WTC11 (cell line): ENCODE data around the gene PLA2G4E.

ENCODE experiments used
- CREM ChIP-seq: sonication (generic); formaldehyde crosslinking; IDR thresholded peaks from 2 replicates; pipeline ENCODE4 v1.8.1; 2022; ENCODE audit warnings: mild to moderate bottlenecking, missing genetic modification reagents, moderate library complexity
- FOXJ3 ChIP-seq: sonication (generic); formaldehyde crosslinking; IDR thresholded peaks from 2 replicates; pipeline ENCODE4 v1.9.0; 2021; ENCODE audit warnings: missing genetic modification reagents, mild to moderate bottlenecking, borderline replicate concordance
- FOXK1 ChIP-seq: sonication (generic); formaldehyde crosslinking; IDR thresholded peaks from 2 replicates; pipeline ENCODE4 v1.8.0; 2022; ENCODE audit warnings: mild to moderate bottlenecking, moderate library complexity, missing genetic modification reagents
- NR1H2 ChIP-seq: sonication (generic); formaldehyde crosslinking; IDR thresholded peaks from 2 replicates; pipeline ENCODE4 v1.9.0; 2021; ENCODE audit warnings: mild to moderate bottlenecking, moderate library complexity, missing genetic modification reagents
- NR2C2 ChIP-seq: sonication (generic); formaldehyde crosslinking; IDR thresholded peaks from 2 replicates; pipeline ENCODE4 v1.8.0; 2022; ENCODE audit warnings: mild to moderate bottlenecking, missing genetic modification reagents
- RORB ChIP-seq: fragments of 250-450 bp; sonication (Bioruptor Pico); IDR thresholded peaks from 2 replicates; pipeline ENCODE4 v1.9.0; 2021; ENCODE audit warnings: mild to moderate bottlenecking
- ZNF121 ChIP-seq: sonication (generic); formaldehyde crosslinking; IDR thresholded peaks from 2 replicates; pipeline ENCODE4 v1.8.0; 2023; ENCODE audit warnings: missing genetic modification reagents
- ZNF263 ChIP-seq: sonication (generic); formaldehyde crosslinking; IDR thresholded peaks from 2 replicates; pipeline ENCODE4 v1.8.1; 2022; ENCODE audit warnings: low read depth, mild to moderate bottlenecking, moderate library complexity, missing genetic modification reagents
- TF ChIP-seq, protein P1 (sequence below): fragments of 200-600 bp; IDR thresholded peaks from 2 replicates; pipeline ENCODE4 v1.8.0; 2022; ENCODE audit warnings: antibody characterized with exemption
- TF ChIP-seq, protein P2 (sequence below): sonication (generic); formaldehyde crosslinking; IDR thresholded peaks from 2 replicates; pipeline ENCODE4 v1.8.1; 2023; ENCODE audit warnings: mild to moderate bottlenecking, missing genetic modification reagents, moderate library complexity
- TF ChIP-seq, protein P3 (sequence below): sonication (generic); formaldehyde crosslinking; IDR thresholded peaks from 2 replicates; pipeline ENCODE4 v1.8.1; 2022; ENCODE audit warnings: missing genetic modification reagents, borderline replicate concordance
- TF ChIP-seq, protein P4 (sequence below): sonication (generic); formaldehyde crosslinking; IDR thresholded peaks from 2 replicates; pipeline ENCODE4 v1.8.0; 2022; ENCODE audit warnings: mild to moderate bottlenecking, missing genetic modification reagents
- TF ChIP-seq, protein P5 (sequence below): sonication (generic); formaldehyde crosslinking; IDR thresholded peaks from 2 replicates; pipeline ENCODE4 v1.8.0; 2022; ENCODE audit warnings: mild to moderate bottlenecking, missing genetic modification reagents
- TF ChIP-seq, protein P6 (sequence below): sonication (generic); formaldehyde crosslinking; conservative IDR thresholded peaks from 2 replicates; pipeline ENCODE4 v1.8.1; 2022; ENCODE audit warnings: mild to moderate bottlenecking, missing genetic modification reagents

DNA sequence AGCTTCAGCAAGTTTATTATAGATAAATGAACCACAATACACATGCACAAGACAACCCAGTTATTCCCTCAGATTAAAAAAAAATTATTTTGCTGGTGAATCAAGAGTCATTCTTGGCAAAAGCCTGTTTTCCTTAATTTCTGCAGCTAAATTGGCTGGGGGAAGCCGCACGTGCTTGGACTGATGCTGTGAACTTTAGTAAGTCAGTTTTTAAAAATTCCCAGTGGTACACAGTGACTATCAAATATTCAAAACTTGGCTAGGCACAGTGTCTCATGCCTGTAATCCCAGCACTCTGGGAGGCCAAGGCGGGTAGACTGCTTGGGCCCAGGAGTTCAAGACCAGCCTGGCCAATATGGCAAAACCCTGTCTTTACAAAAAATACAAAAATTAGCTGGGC is 72.4 kb downstream of the PLA2G4E start:
- TF ChIP-seq NR2C2 (CRISPR knock-in tag) (no peak), FOXJ3 (CRISPR knock-in tag) (no peak), ZNF263 (no peak), CREM (CRISPR knock-in tag) (no peak), NR1H2 (CRISPR knock-in tag) (no peak), FOXK1 (CRISPR knock-in tag) (no peak), ZNF121 (CRISPR knock-in tag) (no peak), RORB (CRISPR knock-in tag) (no peak)
- TF ChIP-seq, protein P1, sequence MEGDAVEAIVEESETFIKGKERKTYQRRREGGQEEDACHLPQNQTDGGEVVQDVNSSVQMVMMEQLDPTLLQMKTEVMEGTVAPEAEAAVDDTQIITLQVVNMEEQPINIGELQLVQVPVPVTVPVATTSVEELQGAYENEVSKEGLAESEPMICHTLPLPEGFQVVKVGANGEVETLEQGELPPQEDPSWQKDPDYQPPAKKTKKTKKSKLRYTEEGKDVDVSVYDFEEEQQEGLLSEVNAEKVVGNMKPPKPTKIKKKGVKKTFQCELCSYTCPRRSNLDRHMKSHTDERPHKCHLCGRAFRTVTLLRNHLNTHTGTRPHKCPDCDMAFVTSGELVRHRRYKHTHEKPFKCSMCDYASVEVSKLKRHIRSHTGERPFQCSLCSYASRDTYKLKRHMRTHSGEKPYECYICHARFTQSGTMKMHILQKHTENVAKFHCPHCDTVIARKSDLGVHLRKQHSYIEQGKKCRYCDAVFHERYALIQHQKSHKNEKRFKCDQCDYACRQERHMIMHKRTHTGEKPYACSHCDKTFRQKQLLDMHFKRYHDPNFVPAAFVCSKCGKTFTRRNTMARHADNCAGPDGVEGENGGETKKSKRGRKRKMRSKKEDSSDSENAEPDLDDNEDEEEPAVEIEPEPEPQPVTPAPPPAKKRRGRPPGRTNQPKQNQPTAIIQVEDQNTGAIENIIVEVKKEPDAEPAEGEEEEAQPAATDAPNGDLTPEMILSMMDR: no peak
- TF ChIP-seq, protein P2, sequence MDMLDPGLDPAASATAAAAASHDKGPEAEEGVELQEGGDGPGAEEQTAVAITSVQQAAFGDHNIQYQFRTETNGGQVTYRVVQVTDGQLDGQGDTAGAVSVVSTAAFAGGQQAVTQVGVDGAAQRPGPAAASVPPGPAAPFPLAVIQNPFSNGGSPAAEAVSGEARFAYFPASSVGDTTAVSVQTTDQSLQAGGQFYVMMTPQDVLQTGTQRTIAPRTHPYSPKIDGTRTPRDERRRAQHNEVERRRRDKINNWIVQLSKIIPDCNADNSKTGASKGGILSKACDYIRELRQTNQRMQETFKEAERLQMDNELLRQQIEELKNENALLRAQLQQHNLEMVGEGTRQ (CRISPR knock-in tag): no peak
- TF ChIP-seq, protein P3, sequence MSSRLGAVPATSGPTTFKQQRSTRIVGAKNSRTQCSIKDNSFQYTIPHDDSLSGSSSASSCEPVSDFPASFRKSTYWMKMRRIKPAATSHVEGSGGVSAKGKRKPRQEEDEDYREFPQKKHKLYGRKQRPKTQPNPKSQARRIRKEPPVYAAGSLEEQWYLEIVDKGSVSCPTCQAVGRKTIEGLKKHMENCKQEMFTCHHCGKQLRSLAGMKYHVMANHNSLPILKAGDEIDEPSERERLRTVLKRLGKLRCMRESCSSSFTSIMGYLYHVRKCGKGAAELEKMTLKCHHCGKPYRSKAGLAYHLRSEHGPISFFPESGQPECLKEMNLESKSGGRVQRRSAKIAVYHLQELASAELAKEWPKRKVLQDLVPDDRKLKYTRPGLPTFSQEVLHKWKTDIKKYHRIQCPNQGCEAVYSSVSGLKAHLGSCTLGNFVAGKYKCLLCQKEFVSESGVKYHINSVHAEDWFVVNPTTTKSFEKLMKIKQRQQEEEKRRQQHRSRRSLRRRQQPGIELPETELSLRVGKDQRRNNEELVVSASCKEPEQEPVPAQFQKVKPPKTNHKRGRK (CRISPR knock-in tag): no peak
- TF ChIP-seq, protein P4, sequence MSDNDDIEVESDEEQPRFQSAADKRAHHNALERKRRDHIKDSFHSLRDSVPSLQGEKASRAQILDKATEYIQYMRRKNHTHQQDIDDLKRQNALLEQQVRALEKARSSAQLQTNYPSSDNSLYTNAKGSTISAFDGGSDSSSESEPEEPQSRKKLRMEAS (CRISPR knock-in tag): no peak
- TF ChIP-seq, protein P5, sequence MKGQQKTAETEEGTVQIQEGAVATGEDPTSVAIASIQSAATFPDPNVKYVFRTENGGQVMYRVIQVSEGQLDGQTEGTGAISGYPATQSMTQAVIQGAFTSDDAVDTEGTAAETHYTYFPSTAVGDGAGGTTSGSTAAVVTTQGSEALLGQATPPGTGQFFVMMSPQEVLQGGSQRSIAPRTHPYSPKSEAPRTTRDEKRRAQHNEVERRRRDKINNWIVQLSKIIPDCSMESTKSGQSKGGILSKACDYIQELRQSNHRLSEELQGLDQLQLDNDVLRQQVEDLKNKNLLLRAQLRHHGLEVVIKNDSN (CRISPR knock-in tag): no peak
- TF ChIP-seq, protein P6, sequence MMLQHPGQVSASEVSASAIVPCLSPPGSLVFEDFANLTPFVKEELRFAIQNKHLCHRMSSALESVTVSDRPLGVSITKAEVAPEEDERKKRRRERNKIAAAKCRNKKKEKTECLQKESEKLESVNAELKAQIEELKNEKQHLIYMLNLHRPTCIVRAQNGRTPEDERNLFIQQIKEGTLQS (CRISPR knock-in tag): no peak
